ENCODE results near the gene PEA15.

Gene PEA15

DNA sequence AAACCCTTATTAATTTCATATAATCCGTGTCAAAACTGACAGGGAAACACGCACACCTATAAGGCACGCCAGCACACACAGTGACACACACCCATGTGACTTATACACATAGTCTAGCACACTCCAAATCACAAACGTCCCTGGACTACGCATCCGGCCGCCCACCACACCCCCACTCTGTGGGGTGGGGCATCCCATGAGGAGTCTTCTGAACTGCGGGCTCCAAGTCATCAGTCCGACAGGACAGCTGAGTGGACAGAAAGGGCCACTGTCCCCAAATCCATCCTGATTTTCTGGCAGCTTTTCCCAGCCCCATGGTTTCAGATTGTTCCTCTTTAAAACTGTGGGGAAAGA, 829 bp downstream of the PEA15 start:
- H3K4me3 ChIP-seq (ENCODE audit: low read depth, low read length): peak overlapping the region; percentile 96
- in situ Hi-C loops (cut with HindIII; ENCODE audit: low sequenced_read_pairs): no loop called here
- DNase-seq (ENCODE audit: low read depth): no peak
- TF ChIP-seq, protein P1, sequence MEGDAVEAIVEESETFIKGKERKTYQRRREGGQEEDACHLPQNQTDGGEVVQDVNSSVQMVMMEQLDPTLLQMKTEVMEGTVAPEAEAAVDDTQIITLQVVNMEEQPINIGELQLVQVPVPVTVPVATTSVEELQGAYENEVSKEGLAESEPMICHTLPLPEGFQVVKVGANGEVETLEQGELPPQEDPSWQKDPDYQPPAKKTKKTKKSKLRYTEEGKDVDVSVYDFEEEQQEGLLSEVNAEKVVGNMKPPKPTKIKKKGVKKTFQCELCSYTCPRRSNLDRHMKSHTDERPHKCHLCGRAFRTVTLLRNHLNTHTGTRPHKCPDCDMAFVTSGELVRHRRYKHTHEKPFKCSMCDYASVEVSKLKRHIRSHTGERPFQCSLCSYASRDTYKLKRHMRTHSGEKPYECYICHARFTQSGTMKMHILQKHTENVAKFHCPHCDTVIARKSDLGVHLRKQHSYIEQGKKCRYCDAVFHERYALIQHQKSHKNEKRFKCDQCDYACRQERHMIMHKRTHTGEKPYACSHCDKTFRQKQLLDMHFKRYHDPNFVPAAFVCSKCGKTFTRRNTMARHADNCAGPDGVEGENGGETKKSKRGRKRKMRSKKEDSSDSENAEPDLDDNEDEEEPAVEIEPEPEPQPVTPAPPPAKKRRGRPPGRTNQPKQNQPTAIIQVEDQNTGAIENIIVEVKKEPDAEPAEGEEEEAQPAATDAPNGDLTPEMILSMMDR (IDR thresholded peaks at IDR 0.05; ENCODE audit: low read depth, low read length, missing control alignments): no peak

DNA sequence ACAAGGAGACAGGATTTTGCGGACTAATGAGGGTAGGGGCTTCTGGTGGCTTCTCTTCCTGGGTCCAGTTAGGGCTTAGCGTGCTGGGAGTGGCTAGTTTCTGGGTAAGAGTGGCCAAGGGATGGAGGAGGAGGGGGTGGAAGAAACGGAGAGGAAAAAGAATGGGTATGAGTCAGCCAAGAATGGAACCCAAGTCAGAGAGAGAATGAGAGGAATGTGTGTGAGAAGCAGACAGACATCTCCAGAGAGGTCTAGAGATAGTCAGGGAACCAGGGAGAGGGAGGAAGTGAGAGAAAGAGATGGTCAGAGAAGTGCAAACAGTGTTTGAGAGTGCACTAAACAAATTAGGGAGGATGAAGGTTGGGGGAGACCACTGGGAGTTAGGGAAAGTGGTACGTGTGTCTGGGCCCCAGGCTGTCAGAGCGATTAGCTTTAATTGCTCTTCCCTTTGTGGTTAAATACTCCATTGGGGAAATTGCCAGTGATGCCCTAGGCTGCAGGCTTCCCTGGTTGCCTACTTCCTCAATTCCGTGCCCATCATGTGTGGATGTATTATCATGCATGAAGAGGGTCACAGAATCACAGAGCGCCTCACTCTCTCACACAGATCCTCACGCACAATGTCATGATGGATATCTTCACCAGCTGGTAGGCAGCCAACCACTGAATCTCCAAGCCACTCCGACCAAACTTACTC, 1.4 kb downstream of the PEA15 start:
- in situ Hi-C loops (cut with HindIII; ENCODE audit: low sequenced_read_pairs): no loop called here
- TF ChIP-seq, protein P1 (IDR thresholded peaks at IDR 0.05; ENCODE audit: low read depth, low read length, missing control alignments): no peak
- peak; percentile 77 for DNase-seq (ENCODE audit: low read depth)
- H3K4me3 ChIP-seq (ENCODE audit: low read depth, low read length): peak overlapping the region; percentile 96

DNA sequence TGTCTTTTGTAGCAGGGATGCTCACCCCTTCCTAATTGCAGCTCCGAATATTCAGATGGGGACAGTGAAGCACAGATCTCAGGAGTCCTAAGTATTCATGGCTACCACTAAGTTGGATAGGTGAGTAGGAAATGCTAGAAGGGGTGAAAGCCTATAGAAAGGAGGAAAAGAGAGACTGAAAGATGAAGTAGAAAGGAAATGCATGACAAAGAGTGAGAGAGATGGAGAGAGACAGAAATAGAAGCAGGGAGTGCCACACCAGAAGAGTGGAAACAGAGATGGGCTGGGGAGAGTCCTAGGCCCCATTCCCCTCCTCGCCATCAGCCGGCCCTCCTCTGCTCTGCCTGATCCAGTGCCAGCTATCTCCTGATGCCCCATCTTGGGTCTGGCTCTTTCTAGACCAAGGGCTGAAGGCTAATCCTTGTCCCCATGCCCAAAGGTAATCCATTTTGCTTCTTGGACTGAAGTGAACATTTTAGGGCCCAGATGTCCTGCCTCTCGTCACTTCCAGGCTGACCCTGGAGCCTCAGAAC, 2.0 kb downstream of the PEA15 start:
- TF ChIP-seq, protein P1 (IDR thresholded peaks at IDR 0.05; ENCODE audit: low read depth, low read length, missing control alignments): no peak
- peak overlapping the region; percentile 96 for H3K4me3 ChIP-seq (ENCODE audit: low read depth, low read length)
- in situ Hi-C loops (cut with HindIII; ENCODE audit: low sequenced_read_pairs): no loop called here
- DNase-seq (ENCODE audit: low read depth): no peak

DNA sequence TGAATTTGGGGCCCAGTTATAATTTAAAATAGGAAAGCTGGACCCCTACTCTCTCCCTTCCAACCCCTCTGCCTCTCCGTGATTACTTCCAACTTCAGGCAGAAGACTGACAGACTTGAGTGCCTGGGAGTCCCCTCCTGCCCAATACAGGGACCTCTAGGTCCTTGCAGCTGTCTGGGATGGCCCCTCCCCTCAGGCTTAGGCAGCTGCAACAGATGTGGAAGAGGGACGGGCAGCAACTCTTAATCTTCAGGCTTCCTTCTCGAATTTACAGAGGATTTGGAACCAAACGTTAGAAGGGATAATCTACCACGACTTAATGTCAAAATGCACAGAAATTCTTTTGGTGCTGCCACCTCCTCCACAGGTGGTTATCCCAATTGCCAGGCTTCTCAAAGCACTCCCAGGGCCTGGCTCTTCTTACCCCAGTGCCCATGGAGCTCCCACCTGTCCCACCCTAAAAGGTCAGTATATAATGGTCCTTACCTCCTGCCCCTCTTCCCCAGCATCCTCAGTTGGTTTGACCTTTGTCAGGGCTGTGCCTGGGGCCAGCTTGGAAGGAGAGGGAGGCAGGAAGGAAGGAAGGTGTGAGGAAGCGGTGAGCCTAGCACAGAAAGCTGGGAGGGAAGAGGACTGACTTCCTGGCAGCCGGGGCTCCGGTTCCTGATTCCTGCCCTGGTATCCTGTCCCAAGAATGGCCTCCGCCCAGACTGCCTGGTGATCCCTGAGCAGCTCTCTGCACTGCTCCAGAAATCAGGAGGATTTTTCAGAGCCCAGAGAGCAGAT, 2.8 kb downstream of the PEA15 start:
- TF ChIP-seq, protein P1 (IDR thresholded peaks at IDR 0.05; ENCODE audit: low read depth, low read length, missing control alignments): no peak
- in situ Hi-C loops (cut with HindIII; ENCODE audit: low sequenced_read_pairs): no loop called here
- DNase-seq (ENCODE audit: low read depth): no peak
- no peak overlapping the region for H3K4me3 ChIP-seq (ENCODE audit: low read depth, low read length)

DNA sequence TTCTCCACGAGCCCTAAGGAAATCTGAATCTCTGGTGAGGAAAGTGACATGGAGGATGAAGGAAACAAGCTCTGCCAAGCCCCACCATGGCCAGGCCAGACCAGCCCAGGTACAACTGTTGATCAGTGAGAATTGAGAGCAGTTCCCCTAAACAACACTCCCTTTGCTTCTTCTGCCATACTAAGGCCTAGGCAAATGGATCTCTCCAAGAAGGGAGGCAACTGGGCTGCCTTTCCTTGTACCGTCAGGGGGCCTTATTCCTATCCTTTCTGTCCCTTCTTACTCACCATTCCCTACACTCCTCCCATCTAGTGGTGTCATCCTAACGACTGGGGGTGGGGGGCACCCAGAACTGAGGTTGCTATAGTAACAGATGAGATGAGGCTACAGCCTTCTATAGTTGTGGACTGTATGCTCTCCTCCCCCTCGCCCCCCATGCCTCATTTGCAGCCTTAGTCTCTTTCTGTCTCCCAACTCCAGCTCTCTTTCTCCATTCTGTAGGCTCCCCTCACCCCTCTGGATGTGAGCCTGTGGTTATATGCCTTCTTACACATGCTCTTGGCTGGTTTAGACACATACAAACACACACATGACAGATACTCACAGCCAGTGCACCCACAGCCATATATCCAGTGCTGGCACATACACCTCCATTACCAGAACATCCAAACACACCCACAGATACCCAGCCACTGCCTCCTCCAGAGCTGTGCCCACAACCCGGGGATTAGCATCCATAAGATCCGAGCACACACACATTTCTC, 3.6 kb downstream of the PEA15 start:
- DNase-seq (ENCODE audit: low read depth): no peak
- TF ChIP-seq, protein P1 (IDR thresholded peaks at IDR 0.05; ENCODE audit: low read depth, low read length, missing control alignments): no peak
- in situ Hi-C loops (cut with HindIII; ENCODE audit: low sequenced_read_pairs): no loop called here
- no peak overlapping the region for H3K4me3 ChIP-seq (ENCODE audit: low read depth, low read length)

DNA sequence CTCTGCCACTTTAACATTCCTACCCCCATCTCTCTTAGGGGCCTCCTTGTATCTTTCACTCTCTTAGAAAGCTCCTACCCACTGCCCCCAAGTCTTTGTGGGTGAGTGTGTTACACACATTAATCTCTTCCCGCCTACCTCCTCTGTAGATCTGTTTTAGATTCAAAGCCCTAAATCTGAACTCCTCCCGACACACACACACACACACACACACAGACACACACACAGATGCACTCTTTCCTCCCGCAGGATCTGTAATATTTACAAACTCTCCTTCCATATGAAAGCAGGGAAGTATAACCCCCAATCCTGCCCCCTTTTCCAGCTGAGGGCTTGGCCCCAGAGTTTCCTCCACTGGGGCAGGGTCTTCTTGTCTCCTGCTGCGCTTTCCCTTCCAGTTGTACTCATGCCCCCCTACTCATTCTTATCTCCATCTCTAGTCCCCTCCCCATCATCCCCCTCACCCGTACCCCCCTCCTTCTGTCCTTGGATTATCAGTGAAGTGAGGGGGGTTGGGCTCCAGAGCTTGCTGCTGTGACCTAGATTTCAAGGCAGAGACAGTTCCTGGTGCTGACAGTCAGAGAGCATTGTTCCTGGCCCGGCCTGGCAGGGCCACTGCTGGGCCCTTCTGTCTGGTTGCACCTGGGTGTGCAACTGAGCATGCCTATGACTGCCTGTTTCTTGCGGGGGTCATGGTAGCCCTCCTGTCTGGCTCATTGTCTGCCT, 4.3 kb downstream of the PEA15 start:
- TF ChIP-seq, protein P1 (IDR thresholded peaks at IDR 0.05; ENCODE audit: low read depth, low read length, missing control alignments): no peak
- in situ Hi-C loops (cut with HindIII; ENCODE audit: low sequenced_read_pairs): no loop called here
- no peak overlapping the region for H3K4me3 ChIP-seq (ENCODE audit: low read depth, low read length)
- DNase-seq (ENCODE audit: low read depth): no peak

Data from astrocyte of the cerebellum (primary cell).